Inflammatory macrophage treated with lipopolysaccharide for 4 hours (primary cell): ENCODE results near the gene GPS2.
"Not testable (repeated sequence)": the region's sequence is repeated elsewhere in the genome, so short reads cannot be mapped to it uniquely, and the experiment has no call there.

Experiments
- DNase-seq: peaks from one replicate; pipeline ENCODE4 v3.0.0-alpha.2; 2020

GPS2 gene, protein sequence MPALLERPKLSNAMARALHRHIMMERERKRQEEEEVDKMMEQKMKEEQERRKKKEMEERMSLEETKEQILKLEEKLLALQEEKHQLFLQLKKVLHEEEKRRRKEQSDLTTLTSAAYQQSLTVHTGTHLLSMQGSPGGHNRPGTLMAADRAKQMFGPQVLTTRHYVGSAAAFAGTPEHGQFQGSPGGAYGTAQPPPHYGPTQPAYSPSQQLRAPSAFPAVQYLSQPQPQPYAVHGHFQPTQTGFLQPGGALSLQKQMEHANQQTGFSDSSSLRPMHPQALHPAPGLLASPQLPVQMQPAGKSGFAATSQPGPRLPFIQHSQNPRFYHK

DNA sequence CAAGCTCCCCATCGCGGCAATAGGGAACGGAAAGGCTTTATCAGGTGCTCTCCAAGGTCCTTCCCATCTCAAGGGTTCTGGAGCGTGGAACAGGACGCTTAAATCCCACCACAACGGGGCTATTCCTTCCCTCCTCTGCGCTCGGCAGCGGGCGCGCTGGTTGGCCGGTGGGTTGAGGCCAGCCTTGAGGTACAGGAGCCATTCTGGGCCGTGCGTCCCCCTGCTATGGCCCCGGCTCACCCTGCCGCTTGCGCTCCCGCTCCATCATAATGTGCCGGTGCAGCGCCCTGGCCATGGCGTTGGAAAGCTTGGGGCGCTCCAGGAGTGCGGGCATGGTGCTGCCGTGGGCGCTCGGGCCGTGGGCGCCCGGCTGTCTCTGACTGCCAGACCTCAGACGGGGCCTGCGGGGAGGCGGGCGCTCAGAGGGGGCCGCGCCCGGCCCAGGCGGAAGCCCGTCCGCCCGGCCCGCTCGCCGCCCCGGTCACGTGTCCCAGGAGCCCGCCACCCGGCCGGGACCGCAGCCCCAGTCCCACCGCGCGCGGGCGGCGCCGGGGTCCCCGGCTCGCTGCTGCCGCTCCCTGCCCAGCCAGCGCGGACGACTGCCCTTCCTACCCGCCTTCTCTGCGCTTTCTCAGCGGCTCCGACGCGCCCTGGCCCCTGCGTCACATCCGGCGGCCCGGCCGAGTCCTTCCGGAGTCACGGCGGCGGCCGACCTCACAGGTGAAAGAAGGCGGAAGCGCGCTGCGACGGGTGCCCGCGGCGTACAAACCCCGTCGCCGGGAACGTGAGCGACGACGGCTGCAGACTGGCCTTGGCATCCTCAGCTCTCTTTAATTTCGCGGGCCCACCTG lies at the start of gene GPS2:
Gene GPS2 (minus strand): TSS at position 642 of the 851 bp plus-strand sequence. CDS start 308 bp downstream, at position 334.
- DNase-seq: peak; percentile 89

DNA sequence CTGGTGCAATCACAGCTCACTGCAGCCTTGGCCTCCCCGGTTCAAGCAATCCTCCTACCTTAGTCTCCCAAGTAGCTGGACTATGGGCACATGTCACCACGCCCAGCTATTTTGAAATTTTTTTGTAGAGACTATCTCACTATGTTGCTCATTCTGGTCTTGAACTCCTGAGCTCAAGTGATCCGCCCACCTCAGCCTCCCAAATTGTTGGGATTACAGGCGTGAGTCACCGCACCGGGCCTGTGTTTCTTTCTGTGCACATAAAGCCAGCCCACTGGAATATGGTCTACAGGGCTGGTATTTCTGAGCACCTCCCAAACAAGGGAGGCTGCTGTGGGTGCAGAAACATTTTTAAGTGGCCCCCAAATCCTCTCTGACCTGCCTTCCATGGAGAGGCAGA lies 48.2 kb upstream of the GPS2 start:
- peak; percentile 15 for DNase-seq

DNA sequence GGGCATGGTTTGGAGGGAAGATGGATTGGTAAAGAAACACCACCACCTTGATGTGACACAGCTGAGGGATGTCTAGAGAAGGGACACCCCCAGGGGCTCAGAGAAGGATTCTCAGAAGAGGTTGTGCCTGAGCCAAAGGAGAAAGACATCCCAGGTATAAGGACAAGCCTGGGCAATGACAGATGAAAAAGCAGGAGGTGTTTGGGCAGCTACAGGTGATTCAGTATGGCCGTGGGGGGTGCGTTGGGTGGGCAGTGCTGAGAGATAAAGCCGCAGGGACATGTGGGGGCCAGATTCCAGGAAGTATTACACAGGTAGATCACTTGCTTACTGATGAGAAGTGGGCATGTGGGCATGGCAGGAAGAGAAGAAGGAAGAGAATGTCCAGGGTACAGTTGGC lies 46.7 kb upstream of the GPS2 start:
- no peak for DNase-seq

DNA sequence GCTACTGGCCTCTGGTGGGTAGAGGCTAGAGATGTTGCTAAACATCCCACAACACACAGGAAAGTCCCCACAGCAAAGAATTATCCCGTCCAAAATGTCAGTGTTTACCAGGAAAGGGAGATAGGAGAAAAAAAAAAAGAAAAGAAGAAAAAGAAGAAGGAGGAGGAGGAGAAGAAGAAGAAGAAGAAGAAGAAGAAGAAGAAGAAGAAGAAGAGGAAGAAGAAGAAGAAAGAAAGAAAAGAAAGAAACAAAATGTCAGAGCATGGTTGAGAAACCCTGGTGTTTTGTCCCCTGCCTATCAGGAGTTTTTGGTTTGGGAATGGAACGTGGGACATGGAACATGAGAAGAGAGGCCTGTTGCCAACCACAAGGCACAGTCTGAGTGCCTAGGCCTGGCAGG lies 42.2 kb upstream of the GPS2 start:
- no peak for DNase-seq

DNA sequence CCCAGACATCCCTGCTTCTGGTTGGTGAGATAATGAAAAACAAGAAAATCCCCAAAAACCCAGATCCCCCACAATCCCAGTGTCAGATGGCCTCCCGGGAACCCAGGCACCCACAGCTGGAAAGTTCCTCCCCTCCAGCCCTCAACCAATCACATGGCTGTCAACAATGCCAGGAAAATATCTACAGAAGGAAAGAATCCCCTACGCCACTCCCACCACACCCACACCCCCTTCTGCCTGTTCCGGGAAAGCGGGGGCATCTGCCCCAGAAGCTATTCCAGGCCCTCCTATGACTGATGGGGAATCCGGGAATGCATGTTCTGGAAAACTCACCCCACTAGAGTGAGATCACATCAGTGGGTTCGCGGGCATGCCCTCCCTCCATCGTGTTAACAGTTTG lies 41.6 kb upstream of the GPS2 start:
- no peak for DNase-seq

DNA sequence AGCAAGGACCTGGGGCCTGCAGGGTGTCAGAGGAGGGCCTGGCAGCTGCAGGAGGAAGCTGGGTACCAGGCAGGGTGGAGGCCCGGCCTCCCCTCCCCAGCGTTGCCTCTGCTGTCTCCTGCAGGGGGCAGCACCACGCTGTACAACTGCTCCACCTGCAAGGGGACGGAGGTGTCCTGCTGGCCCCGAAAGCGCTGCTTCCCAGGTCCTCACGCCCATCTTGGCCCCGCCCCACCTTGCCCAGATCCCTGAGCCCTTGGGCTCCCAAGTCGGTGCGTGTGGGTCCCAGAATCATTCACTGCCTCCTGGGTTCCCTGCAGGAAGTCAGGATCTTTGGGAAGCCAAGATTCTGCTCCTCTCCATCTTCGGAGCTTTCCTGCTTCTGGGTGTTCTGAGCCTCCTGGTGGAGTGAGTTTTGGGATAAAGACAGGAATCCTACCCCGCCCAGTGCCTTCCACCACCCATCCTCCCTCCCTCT lies 41.0 kb upstream of the GPS2 start:
- peak; percentile 77 for DNase-seq

- no peak for DNase-seq
Observed at GRCh38 chr17:7355573-7355972, 40.4 kb upstream of the GPS2 start.

DNA sequence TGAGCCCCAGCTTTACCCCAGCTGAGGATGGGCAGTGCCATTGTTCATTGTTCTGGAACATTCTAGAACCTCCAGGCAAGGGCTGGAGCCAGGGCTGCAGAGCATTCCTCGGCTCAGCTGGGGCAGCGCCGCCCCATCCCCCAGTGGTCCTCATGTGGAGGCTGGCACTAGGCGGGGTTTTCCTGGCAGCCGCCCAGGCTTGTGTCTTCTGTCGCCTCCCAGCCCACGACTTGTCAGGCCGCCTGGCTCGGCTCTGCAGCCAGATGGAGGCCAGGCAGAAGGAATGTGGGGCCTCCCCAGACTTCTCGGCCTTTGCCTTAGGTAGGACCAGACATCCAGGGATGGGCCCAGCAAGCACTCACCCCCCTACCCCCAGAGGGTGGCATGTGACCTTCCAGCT lies 39.9 kb upstream of the GPS2 start, which contains the start of gene TMEM95:
Gene TMEM95 (plus strand): TSS at position 104 of the 400 bp plus-strand sequence. CDS start 49 bp downstream, at position 153.
- no peak for DNase-seq

- DNase-seq: no peak
Observed at GRCh38 chr17:7354262-7354843, 39.2 kb upstream of the GPS2 start.

DNA sequence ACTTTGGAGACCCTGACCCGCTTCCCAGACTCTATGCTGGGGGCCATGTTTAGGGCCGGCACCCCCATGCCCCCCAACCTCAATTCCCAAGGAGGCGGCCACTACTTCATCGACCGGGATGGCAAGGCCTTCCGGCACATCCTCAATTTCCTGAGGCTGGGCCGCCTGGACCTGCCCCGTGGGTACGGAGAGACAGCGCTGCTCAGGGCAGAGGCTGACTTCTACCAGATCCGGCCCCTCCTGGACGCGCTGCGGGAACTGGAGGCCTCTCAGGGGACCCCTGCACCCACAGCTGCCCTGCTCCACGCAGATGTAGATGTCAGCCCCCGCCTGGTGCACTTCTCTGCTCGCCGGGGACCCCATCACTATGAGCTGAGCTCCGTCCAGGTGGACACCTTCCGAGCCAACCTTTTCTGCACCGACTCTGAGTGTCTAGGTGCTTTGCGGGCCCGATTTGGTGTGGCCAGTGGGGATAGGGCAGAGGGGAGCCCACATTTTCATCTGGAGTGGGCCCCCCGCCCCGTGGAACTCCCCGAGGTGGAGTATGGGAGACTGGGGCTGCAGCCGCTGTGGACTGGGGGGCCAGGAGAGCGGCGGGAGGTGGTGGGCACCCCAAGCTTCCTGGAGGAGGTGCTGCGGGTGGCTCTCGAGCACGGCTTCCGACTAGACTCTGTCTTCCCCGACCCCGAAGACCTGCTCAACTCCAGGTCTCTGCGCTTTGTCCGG lies 37.9 kb upstream of the GPS2 start:
- DNase-seq: no peak

- no peak for DNase-seq
Observed at GRCh38 chr17:7352503-7352889, 37.3 kb upstream of the GPS2 start.

- peak; percentile 87 for DNase-seq
Observed at GRCh38 chr17:7351665-7352502, 36.7 kb upstream of the GPS2 start, which contains the start of gene KCTD11. KCTD11 (plus strand) TSS chr17:7352162.

DNA sequence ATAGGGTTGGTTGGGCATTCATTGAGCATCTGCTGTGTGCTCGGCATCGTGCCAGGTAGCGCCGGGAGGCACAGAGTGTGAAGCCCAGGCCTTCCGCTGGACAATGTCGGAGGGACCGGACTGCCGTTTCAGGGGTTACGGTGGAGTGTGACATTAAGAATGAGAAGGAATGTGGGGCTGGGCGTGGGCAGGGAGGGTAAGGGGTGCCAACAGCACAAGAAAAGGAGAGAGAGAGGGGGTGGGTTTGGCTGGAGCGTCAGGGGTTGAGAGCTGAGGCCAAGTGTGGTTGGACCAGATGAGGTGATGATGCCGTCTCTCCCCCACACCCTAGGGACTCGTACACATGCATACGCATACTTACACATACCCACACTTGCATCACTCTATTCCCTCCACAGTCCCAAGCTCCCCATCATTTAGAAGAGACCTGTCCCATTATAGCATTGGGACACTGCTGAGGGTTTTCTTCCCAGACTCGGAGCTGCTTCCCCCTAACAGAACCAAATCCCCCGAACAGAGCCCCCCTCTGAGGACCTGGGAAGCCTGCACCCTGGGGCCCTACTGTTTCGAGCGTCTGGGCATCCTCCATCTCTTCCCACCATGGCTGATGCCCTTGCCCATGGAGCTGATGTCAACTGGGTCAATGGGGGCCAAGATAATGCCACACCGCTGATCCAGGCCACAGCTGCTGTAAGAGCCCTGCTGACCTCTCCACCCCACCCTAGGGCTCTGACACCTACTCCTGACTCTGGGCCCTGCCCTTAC lies 33.5 kb upstream of the GPS2 start:
- no peak for DNase-seq

DNA sequence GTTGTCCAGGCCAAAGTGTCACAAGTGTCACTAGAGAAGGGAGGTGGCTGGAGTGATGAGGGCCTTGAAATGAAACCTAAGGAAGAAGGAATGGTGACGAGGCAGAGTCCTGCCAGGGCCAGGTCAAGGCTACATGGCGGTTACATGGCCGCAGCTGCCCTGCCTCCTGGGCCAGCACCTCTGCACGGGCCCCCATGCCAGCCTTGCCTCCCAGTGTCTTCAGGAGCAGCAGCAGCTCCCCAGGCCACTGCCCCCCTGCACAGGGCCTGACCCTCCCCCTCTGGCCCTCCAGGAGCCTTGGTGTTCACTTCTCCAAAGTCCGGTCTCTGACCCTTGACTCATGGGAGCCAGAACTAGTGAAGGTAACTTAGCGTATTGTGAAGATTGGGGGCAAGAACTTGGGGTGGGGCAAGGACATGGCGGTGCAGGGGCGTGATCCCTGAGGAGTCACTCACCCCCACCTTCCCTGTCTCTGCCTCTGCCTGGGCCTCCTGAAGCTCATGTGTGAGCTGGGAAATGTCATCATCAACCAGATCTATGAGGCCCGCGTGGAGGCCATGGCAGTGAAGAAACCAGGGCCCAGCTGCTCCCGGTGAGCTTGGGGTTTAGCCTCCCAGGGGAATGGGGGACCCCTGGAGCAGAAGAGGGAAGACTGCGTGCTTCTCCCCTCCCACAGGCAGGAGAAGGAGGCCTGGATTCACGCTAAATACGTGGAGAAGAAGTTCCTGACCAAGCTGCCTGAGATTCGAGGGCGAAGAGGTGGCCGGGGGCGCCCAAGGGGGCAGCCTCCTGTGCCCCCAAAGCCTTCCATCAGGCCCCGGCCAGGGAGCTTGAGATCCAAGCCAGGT lies 32.7 kb upstream of the GPS2 start:
- DNase-seq: no peak

GRCh38 chr17:7346761-7347614 lies 31.8 kb upstream of the GPS2 start:
- DNase-seq: no peak

- no peak for DNase-seq
Observed at GRCh38 chr17:7343250-7343649, 28.1 kb upstream of the GPS2 start.

- no peak for DNase-seq
Observed at GRCh38 chr17:7341842-7342241, 26.7 kb upstream of the GPS2 start.

- DNase-seq: peak; percentile 62
Observed at GRCh38 chr17:7340179-7340578, 25.0 kb upstream of the GPS2 start.

- not testable (repeated sequence) for DNase-seq
Observed at GRCh38 chr17:7337600-7337999, 22.4 kb upstream of the GPS2 start.
